Smooth muscle cell (in vitro differentiated cells): ENCODE results near the gene MYO18B. TPM values are rescaled to one million over a fixed set of nuclear protein-coding genes. Genes with fewer than 3 reads are reported as not detected.

Experiments used
- DNase-seq: peaks from one replicate; lab custom pipeline; 2025; ENCODE audit not compliant: unreplicated experiment; lab: John Stamatoyannopoulos, UW
- H2AFZ ChIP-seq: fragments of 200-600 bp; sonication (generic); 2 replicates; pipeline ENCODE4 v1.6.0; 2016; ENCODE audit warnings: antibody characterized with exemption, low read depth, mild to moderate bottlenecking
- H3F3A ChIP-seq: fragments of 200-600 bp; sonication (generic); 2 replicates; pipeline ENCODE4 v1.6.0; 2017; ENCODE audit warnings: antibody characterized with exemption, low read depth
- H3K27ac ChIP-seq: fragments of 200-600 bp; sonication (generic); 2 replicates; pipeline ENCODE4 v1.5.1; 2016; ENCODE audit warnings: low read depth, mild to moderate bottlenecking
- H3K27me3 ChIP-seq: fragments of 200-600 bp; sonication (generic); 2 replicates; pipeline ENCODE4 v1.6.1; 2016; ENCODE audit warnings: low read depth, mild to moderate bottlenecking
- H3K36me3 ChIP-seq: fragments of 200-600 bp; sonication (generic); 2 replicates; pipeline ENCODE4 v1.5.1; 2016; ENCODE audit warnings: low read depth
- H3K4me1 ChIP-seq: fragments of 200-600 bp; sonication (generic); 2 replicates; pipeline ENCODE4 v1.5.1; 2016; ENCODE audit warnings: low read depth
- H3K4me2 ChIP-seq: fragments of 200-600 bp; sonication (generic); 2 replicates; pipeline ENCODE4 v1.6.0; 2016; ENCODE audit warnings: mild to moderate bottlenecking
- H3K4me3 ChIP-seq: fragments of 200-600 bp; sonication (generic); 2 replicates; pipeline ENCODE4 v1.5.1; 2016; ENCODE audit warnings: mild to moderate bottlenecking
- H3K79me2 ChIP-seq: fragments of 200-600 bp; sonication (generic); 2 replicates; pipeline ENCODE4 v1.6.0; 2016; ENCODE audit warnings: low read depth, mild to moderate bottlenecking
- H3K9ac ChIP-seq: fragments of 200-600 bp; sonication (generic); 2 replicates; pipeline ENCODE4 v1.6.0; 2016; ENCODE audit warnings: low read depth
- H3K9me3 ChIP-seq: fragments of 200-600 bp; sonication (generic); replicated peaks from 2 replicates; pipeline ENCODE4 v1.5.1; 2016; ENCODE audit warnings: low read depth
- H4K20me1 ChIP-seq: fragments of 200-600 bp; sonication (generic); 2 replicates; pipeline ENCODE4 v1.6.0; 2016; ENCODE audit warnings: low read depth
- CTCF ChIP-seq: fragments of 200-600 bp; sonication (generic); IDR thresholded peaks from 2 replicates; pipeline ENCODE4 v1.5.1; 2017; ENCODE audit warnings: borderline replicate concordance, mild to moderate bottlenecking, antibody characterized with exemption; ENCODE audit not compliant: insufficient read depth, poor library complexity, severe bottlenecking
- WGBS: methylation state at CpG from one replicate; pipeline ENCODE4 v1.1.7; 2016; ENCODE audit warnings: low lambda C conversion rate; 5-methylcytosine and 5-hydroxymethylcytosine counted together
- polyA plus RNA-seq: library from polyadenylated mRNA; unstranded; fragments of >200 nt; fragmentation: Nextera tagmentation; extraction: Ambion mirVana; gene quantifications from 2 replicates; pipeline ENCODE4 v1.2.1, GENCODE V29; 2016
- total RNA-seq: library from RNA; depleted of rRNA; stranded (reverse); fragments of >200 nt; gene quantifications from 2 replicates; pipeline ENCODE4 v1.2.3, GENCODE V29; 2014

Gene MYO18B
- total and polyA plus RNA-seq, 2 experiments from 2014 or later, result 0.13 to 1.2 TPM

- H3K79me2 ChIP-seq, result no peaks in the 10 kb centered on the region
- no peaks in the 10 kb centered on the region for H3K36me3 ChIP-seq
- H3K4me3 ChIP-seq, result no peak overlapping the region
- H3K27ac ChIP-seq, result peak overlapping the region; percentile 42
- no peaks in the 10 kb centered on the region for H3K4me1 ChIP-seq
- DNase-seq, result no peak
- WGBS, result 88% methylated on average over 24 of the region's 24 CpGs
- H4K20me1 ChIP-seq, result no peaks in the 10 kb centered on the region
- H3K9me3 ChIP-seq, result no peaks in the 10 kb centered on the region
- TF ChIP-seq CTCF, result no peak
- no peak overlapping the region for H3K4me2 ChIP-seq
- no peak overlapping the region for H2AFZ ChIP-seq
- H3K27me3 ChIP-seq, result no peaks in the 10 kb centered on the region
- no peaks in the 10 kb centered on the region for H3F3A ChIP-seq
- H3K9ac ChIP-seq, result no peak overlapping the region
Measured at GRCh38 chr22:25754527-25755202, 12.7 kb downstream of the MYO18B start.

- no peak overlapping the region for H3K4me2 ChIP-seq
- no peak overlapping the region for H2AFZ ChIP-seq
- H3K36me3 ChIP-seq, result no peaks in the 10 kb centered on the region
- H3K27ac ChIP-seq, result no peak overlapping the region
- TF ChIP-seq CTCF, result no peak
- no peaks in the 10 kb centered on the region for H3K27me3 ChIP-seq
- H3F3A ChIP-seq, result no peaks in the 10 kb centered on the region
- no peaks in the 10 kb centered on the region for H3K79me2 ChIP-seq
- DNase-seq, result no peak
- no peaks in the 10 kb centered on the region for H3K9me3 ChIP-seq
- no peak overlapping the region for H3K9ac ChIP-seq
- no peaks in the 10 kb centered on the region for H4K20me1 ChIP-seq
- no peaks in the 10 kb centered on the region for H3K4me1 ChIP-seq
- WGBS, result 94% methylated on average over 3 of the region's 3 CpGs
- H3K4me3 ChIP-seq, result no peak overlapping the region
Measured at GRCh38 chr22:25757686-25758085, 15.7 kb downstream of the MYO18B start.

GRCh38 chr22:25758316-25758715, 16.3 kb downstream of the MYO18B start:
- Histone ChIP-seq H3K9ac (no peak overlapping the region), H3K4me3 (no peak overlapping the region), H3K79me2 (no peaks in the 10 kb centered on the region), H4K20me1 (no peaks in the 10 kb centered on the region), H3K4me1 (no peaks in the 10 kb centered on the region), H3K9me3 (no peaks in the 10 kb centered on the region), H3K27me3 (no peaks in the 10 kb centered on the region), H3F3A (no peaks in the 10 kb centered on the region), H3K36me3 (no peaks in the 10 kb centered on the region), H3K27ac (no peak overlapping the region), H2AFZ (no peak overlapping the region), H3K4me2 (no peak overlapping the region)
- no peak for DNase-seq
- WGBS, result 95% methylated on average over 8 of the region's 8 CpGs
- TF ChIP-seq CTCF, result no peak

- H3K79me2 ChIP-seq, result no peaks in the 10 kb centered on the region
- no peaks in the 10 kb centered on the region for H3K9me3 ChIP-seq
- H3K36me3 ChIP-seq, result no peaks in the 10 kb centered on the region
- H4K20me1 ChIP-seq, result no peaks in the 10 kb centered on the region
- no peak overlapping the region for H3K4me3 ChIP-seq
- H3K4me1 ChIP-seq, result no peaks in the 10 kb centered on the region
- no peak for TF ChIP-seq CTCF
- H3K27ac ChIP-seq, result peak overlapping the region; percentile 68
- no peak overlapping the region for H3K4me2 ChIP-seq
- peak overlapping the region; percentile 27 for H3K9ac ChIP-seq
- WGBS, result 34% methylated on average over 5 of the region's 5 CpGs
- H3F3A ChIP-seq, result no peaks in the 10 kb centered on the region
- no peak overlapping the region for H2AFZ ChIP-seq
- no peaks in the 10 kb centered on the region for H3K27me3 ChIP-seq
- no peak for DNase-seq
Measured at GRCh38 chr22:25759825-25760231, 17.8 kb downstream of the MYO18B start.
